ENCODE results near the gene LRMDA. TPM values are rescaled to one million over a fixed set of nuclear protein-coding genes. Genes with fewer than 3 reads are reported as not detected.

Gene LRMDA
- total RNA-seq, 4 donors from 2014 or later: 0.76 to 6.4 (median 1.3) TPM

DNA sequence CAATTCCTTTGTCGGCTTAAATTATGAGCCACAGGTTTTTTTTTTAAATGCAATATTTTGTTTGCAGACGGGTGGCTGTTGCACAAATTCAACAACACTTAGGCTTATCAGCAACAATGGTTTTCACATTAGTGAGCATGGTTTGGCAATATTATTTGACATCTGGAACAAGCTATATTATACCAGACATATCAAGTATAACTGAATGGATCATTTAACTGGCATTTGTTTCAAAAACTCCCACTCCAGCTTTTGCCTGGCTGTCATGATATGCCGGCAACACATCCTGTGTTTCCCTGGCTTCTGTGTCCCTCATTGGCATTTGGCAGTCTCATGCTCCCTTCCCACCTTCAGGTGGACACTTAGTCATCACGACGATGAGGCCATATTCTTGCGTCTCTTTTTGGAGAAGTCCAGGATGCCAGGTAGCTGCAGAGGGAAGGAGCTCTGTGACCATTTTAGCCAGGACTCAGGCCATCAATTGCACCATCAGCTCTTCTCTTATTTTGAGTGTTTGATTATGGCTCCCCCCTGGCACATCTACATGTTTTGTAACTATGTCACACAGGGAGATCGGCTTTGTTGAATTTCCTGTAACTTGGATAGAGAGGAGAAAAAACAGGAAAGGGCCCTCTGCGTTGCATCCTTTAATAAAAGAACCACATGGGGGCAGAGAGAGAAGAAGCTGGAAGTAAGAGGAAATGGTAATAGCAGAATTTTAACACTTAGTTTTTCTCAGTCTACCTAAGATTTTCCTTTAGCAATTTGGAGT, 413.9 kb downstream of the LRMDA start:
- 78 to 82% methylated on average over 8 of the region's 8 CpGs for WGBS, 2 donors
- no peak for DNase-seq (ENCODE audit: low spot score in 2 of 2)
- intact Hi-C loops (cut with DNase I; ENCODE audit: low total_unique reads): no loop called here
- TF ChIP-seq, protein P1, sequence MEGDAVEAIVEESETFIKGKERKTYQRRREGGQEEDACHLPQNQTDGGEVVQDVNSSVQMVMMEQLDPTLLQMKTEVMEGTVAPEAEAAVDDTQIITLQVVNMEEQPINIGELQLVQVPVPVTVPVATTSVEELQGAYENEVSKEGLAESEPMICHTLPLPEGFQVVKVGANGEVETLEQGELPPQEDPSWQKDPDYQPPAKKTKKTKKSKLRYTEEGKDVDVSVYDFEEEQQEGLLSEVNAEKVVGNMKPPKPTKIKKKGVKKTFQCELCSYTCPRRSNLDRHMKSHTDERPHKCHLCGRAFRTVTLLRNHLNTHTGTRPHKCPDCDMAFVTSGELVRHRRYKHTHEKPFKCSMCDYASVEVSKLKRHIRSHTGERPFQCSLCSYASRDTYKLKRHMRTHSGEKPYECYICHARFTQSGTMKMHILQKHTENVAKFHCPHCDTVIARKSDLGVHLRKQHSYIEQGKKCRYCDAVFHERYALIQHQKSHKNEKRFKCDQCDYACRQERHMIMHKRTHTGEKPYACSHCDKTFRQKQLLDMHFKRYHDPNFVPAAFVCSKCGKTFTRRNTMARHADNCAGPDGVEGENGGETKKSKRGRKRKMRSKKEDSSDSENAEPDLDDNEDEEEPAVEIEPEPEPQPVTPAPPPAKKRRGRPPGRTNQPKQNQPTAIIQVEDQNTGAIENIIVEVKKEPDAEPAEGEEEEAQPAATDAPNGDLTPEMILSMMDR (IDR thresholded peaks at IDR 0.05): no peak
- no peak for TF ChIP-seq POLR2A (IDR thresholded peaks at IDR 0.05)
- H3K4me3 ChIP-seq (ENCODE audit: low read depth, poor library complexity, severe bottlenecking): no peak overlapping the region

DNA sequence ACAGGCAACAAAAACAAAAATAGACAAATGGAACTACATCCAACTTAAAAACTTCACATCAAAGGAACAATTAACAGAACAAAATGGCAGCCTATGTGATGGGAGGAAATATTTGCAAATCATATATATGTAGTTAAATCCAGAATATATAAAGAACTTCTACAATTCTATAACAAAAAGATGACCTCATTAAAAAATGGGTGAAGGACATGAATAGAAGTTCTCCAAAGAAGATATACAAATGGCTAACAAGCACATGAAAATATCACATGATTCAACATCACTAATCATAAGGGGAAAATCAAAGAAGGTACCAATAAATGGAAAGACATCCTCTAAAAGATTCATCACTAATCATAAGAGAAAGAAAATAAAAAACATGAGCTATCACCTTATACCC, 416.1 kb downstream of the LRMDA start:
- no peak overlapping the region for H3K4me3 ChIP-seq (ENCODE audit: low read depth, poor library complexity, severe bottlenecking)
- TF ChIP-seq POLR2A (IDR thresholded peaks at IDR 0.05): no peak
- TF ChIP-seq, protein P1 (IDR thresholded peaks at IDR 0.05): no peak
- intact Hi-C loops (cut with DNase I; ENCODE audit: low total_unique reads): no loop called here
- no peak for DNase-seq (ENCODE audit: low spot score in 2 of 2)

DNA sequence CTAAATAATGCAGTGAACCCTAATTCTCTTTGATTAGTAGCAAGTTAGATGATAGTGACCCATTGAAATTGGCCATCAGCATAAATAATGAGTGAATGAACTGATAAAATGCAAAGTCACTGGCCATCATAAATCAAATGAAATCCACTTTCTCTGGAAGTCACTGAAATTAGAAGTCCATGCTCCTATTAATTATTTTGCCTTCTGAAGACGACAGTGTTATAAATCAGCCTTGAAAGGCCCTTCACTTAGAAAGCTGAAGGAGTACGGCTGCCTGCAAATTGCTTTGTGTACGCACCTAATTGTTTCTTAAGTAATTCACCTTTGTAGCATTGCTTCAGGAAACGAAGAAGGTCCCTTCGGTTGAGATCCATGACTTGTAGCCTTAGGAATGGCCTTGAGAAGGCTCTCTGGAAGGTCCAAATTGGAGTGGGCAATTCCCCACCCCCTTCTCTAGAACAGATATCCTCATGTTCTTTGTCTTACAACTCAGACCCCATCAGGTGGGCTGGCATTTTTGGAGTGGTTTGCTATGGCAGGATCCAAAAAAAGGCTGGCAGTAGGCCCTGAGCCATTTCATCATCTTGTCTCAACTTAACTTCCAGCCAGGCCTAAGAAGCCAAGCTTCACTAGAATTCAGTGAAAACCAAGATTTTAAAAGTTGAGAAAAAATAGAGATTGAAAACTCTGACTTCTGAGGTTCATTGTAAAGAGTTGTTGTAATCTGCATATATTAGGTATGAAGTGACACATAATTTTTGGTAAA, 420.3 kb downstream of the LRMDA start:
- H3K4me3 ChIP-seq (ENCODE audit: low read depth, poor library complexity, severe bottlenecking): no peak overlapping the region
- intact Hi-C loops (cut with DNase I; ENCODE audit: low total_unique reads): no loop called here
- no peak for TF ChIP-seq POLR2A (IDR thresholded peaks at IDR 0.05)
- TF ChIP-seq, protein P1 (IDR thresholded peaks at IDR 0.05): no peak
- 84 to 87% methylated on average over 5 of the region's 5 CpGs for WGBS, 2 donors
- DNase-seq (ENCODE audit: low spot score in 2 of 2): no peak

DNA sequence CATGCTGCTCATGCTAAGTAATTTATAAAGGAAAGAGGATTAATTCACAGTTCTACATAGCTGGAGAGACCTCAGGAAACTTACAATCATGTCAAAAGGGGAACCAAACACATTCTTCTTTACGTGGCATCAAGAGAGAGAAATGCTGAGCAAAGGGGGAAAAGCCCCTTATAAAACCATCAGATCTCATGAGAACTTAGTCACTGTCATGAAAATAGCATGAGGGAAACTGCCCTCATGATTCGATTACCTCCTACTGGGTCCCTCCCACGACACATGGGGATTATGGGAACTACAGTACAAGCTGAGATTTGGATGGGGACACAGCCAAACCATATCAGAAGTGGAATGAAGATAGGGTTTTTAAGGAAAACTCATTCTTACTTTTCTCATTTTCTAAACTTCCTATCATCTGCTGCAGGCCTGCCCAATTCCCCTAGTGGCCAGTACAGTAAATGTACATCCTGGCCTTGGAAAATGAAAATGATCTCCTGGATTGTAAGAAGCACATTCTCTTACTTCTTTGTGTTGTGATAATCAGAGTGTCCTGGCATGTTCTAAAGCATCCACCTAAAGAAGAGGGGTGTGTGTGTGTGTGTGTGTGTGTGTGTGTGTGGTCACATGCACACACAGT, 421.5 kb downstream of the LRMDA start:
- intact Hi-C loops (cut with DNase I; ENCODE audit: low total_unique reads): no loop called here
- WGBS, 2 donors: 91 to 94% methylated on average over 3 of the region's 3 CpGs
- no peak for TF ChIP-seq POLR2A (IDR thresholded peaks at IDR 0.05)
- DNase-seq (ENCODE audit: low spot score in 2 of 2): no peak
- H3K4me3 ChIP-seq (ENCODE audit: low read depth, poor library complexity, severe bottlenecking): no peak overlapping the region

DNA sequence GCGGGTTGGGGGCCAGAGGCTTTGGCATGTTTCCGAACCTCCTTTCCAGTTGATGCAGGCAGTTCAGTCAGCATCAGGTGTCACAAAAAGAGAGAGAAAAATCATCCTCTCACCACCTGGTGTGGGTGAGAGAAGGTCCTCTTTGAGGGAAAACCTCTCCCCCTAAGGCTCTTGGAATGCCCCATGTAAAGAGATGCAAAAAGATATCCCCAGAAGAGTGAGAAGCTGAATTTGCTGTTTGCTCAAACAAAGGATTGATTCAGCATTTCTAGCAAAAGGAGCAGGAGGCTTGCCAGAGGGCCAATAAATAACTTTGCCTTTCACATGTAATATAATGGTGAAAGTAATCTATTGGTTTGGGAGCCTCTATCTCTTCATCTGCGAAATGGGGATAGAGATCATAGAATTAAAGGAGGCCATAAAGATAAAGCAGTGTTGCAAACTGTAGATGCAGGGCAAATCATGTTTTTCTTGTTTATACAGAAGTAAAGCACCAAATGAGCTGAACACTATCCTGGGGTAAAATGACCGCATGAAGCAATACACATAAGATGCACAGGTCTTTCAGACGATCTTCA, 425.9 kb downstream of the LRMDA start:
- TF ChIP-seq POLR2A (IDR thresholded peaks at IDR 0.05): no peak
- TF ChIP-seq, protein P1 (IDR thresholded peaks at IDR 0.05): no peak
- H3K4me3 ChIP-seq (ENCODE audit: low read depth, poor library complexity, severe bottlenecking): no peak overlapping the region
- intact Hi-C loops (cut with DNase I; ENCODE audit: low total_unique reads): no loop called here
- 70 to 84% methylated on average over 5 of the region's 5 CpGs for WGBS, 2 donors
- no peak for DNase-seq (ENCODE audit: low spot score in 2 of 2)

DNA sequence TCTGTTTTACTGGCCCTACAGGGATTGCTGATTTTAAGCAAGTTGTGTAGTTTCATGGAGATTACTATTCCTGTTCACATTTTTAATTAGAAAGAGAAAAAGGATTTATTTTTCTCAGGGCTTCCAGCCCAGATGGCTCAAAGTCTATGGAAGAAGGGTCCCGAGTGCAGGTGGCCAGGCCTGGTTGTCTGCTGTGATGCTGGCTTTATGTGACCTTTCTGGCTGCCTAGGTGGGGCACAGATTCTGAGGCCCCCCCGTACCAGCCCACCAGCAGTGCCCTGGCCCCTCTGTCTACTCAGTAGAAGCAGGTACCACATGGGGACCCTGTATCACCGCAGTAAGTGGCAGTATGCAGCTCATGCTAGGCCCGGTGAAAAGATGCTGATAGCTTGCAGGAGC, 426.5 kb downstream of the LRMDA start:
- no peak overlapping the region for H3K4me3 ChIP-seq (ENCODE audit: low read depth, poor library complexity, severe bottlenecking)
- no peak for DNase-seq (ENCODE audit: low spot score in 2 of 2)
- WGBS, 2 donors: 96 to 100% methylated on average over 4 of the region's 4 CpGs
- intact Hi-C loops (cut with DNase I; ENCODE audit: low total_unique reads): no loop called here
- no peak for TF ChIP-seq POLR2A (IDR thresholded peaks at IDR 0.05)
- TF ChIP-seq, protein P1 (IDR thresholded peaks at IDR 0.05): no peak
